ENCODE measurements around the gene ECE2. TPM values are rescaled to one million over a fixed set of nuclear protein-coding genes. Genes with fewer than 3 reads are reported as not detected.
"Not testable (repeated sequence)": the region's sequence is repeated elsewhere in the genome, so short reads cannot be mapped to it uniquely, and the experiment has no call there.

The ECE2 gene
- total RNA-seq, 2 donors from 2014 or later = not detected

GRCh38 chr3:184333190-184333589, 57.4 kb downstream of the ECE2 start:
- Mint-ChIP-seq H3K4me3 (peak overlapping the region in 1 of 2 donors; percentile 5), H3K27ac (peak overlapping the region; percentile 92), H3K27me3 (ENCODE audit: low read depth) (no peaks in the 10 kb centered on the region), H3K36me3 (ENCODE audit: insufficient read depth in 2 of 2) (peaks cover 22 to 34% of the 10 kb centered on the region in 2 donors), H3K4me1 (ENCODE audit: low read depth) (peaks cover 82% of the 10 kb centered on the region), H3K9me3 (no peaks in the 10 kb centered on the region)
- DNase-seq (no peak), ATAC-seq (replicated peaks in 1 of 2) (no peak)

- Mint-ChIP-seq H3K9me3 (no peaks in the 10 kb centered on the region), H3K4me1 (ENCODE audit: low read depth) (peaks cover 80% of the 10 kb centered on the region), H3K27me3 (ENCODE audit: low read depth) (no peaks in the 10 kb centered on the region), H3K36me3 (ENCODE audit: insufficient read depth in 2 of 2) (peaks cover 19 to 31% of the 10 kb centered on the region in 2 donors), H3K27ac (peak overlapping the region; percentile 92), H3K4me3 (peak overlapping the region; percentile 12 to 19)
- DNase-seq (no peak), ATAC-seq (replicated peaks in 1 of 2) (no peak)
Observed at GRCh38 chr3:184333700-184334099, 57.9 kb downstream of the ECE2 start.

DNA sequence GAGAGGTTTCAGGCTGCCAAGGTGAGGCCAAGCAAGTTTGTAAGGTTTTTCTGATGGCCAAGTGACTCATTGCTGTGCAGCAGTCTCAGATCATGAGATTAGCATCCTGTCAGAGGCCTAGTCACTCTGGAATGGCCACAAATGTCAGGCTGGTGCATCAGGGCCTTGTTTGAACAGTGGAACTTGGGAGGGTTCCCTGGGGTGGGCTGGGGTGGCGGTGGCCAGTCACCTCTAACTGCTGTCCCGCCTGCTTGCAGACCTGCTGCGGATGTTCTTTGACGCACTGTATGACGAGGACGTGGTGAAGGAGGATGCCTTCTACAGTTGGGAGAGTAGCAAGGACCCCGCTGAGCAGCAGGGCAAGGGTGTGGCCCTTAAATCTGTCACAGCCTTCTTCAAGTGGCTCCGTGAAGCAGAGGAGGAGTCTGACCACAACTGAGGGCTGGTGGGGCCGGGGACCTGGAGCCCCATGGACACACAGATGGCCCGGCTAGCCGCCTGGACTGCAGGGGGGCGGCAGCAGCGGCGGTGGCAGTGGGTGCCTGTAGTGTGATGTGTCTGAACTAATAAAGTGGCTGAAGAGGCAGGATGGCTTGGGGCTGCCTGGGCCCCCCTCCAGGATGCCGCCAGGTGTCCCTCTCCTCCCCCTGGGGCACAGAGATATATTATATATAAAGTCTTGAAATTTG, 58.8 kb downstream of the ECE2 start:
- H3K36me3 Mint-ChIP-seq (ENCODE audit: insufficient read depth in 2 of 2) = peaks cover 13 to 24% of the 10 kb centered on the region in 2 donors
- H3K27me3 Mint-ChIP-seq (ENCODE audit: low read depth) = no peaks in the 10 kb centered on the region
- DNase-seq = peak; percentile 51 to 68
- H3K4me1 Mint-ChIP-seq (ENCODE audit: low read depth) = peaks cover 73% of the 10 kb centered on the region
- no peaks in the 10 kb centered on the region for H3K9me3 Mint-ChIP-seq
- peak overlapping the region; percentile 92 for H3K27ac Mint-ChIP-seq
- H3K4me3 Mint-ChIP-seq = peak overlapping the region; percentile 30 to 59
- peak; percentile 74 to 75 for ATAC-seq (replicated peaks in 1 of 2)

DNA sequence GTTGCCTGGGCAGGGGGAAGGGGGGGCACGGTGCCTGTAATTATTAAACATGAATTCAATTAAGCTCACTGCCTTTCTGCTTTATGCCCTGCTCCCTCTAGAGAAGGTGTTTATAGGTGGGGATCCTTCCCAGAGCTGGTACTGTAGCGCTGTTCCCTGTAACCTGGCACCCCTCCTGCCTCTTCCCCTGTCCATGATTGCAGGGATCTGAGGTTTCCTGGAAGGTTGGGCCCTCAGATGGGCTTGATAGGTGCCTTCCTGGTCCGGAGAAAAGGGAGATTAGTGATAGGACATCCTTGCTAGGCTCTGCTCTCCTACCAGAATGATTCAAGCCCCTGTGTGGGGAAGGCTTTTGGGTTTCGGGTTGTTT, 59.5 kb downstream of the ECE2 start:
- Mint-ChIP-seq H3K9me3 (no peaks in the 10 kb centered on the region), H3K4me3 (peak overlapping the region; percentile 69 to 90), H3K4me1 (ENCODE audit: low read depth) (peaks cover 69% of the 10 kb centered on the region), H3K27ac (peak overlapping the region; percentile 91), H3K27me3 (ENCODE audit: low read depth) (no peaks in the 10 kb centered on the region), H3K36me3 (ENCODE audit: insufficient read depth in 2 of 2) (peaks cover 12 to 20% of the 10 kb centered on the region in 2 donors)
- no peak for DNase-seq
- ATAC-seq (replicated peaks in 1 of 2) = peak in 1 of 2 donors; percentile 2

- Mint-ChIP-seq H3K27ac (peak overlapping the region; percentile 91), H3K4me3 (peak overlapping the region; percentile 90 to 92), H3K4me1 (ENCODE audit: low read depth) (peaks cover 68% of the 10 kb centered on the region), H3K27me3 (ENCODE audit: low read depth) (no peaks in the 10 kb centered on the region), H3K36me3 (ENCODE audit: insufficient read depth in 2 of 2) (peaks cover 11 to 17% of the 10 kb centered on the region in 2 donors), H3K9me3 (no peaks in the 10 kb centered on the region)
- ATAC-seq (replicated peaks in 1 of 2) (peak; percentile 62 to 63), DNase-seq (peak; percentile 88 to 94)
Observed at GRCh38 chr3:184335661-184336546, 60.1 kb downstream of the ECE2 start.

DNA sequence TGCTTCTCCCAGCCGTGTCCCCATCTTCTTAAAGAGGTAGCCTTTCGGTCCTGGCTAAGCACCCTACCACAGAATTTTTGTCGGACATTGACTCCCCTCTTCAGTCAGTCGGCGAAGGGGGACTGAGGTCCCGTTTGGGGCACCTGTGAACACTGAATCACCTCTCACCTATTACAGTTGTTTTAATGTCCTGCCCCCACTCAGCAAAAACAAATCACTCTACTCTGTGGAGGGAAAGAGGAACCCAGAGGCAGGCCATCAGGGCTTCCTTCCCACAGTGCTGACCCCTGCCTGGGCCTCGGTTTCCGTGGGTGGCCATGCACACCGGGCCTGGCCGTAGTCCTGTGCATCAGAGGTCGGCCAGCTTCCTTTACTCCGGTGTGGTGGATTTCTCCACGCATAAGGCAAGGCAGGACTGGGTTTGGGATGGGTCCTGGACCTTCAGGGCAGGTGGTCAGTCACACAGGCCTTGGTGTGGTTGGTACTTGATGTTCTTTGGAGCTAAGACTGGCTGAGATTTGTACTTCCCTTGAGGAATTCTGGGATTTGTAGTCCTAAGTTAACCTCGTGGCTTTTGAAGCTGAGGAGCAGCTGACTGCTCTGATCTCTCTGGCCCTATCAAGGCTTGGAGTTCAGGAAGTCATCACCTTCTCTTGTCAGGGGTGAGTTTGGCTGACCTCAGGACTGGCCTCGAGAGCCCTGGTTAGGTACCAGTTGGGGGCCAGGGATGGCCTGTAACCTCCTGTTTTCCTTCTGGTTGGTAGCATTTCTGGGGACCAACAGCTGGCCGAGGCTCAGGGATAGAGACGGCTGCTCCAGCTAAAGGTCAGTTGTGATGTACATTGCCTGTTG, 61.0 kb downstream of the ECE2 start:
- Mint-ChIP-seq H3K27me3 (ENCODE audit: low read depth) (no peaks in the 10 kb centered on the region), H3K27ac (peak overlapping the region; percentile 83), H3K4me3 (peak overlapping the region; percentile 90 to 92), H3K4me1 (ENCODE audit: low read depth) (peaks cover 60% of the 10 kb centered on the region), H3K9me3 (no peaks in the 10 kb centered on the region), H3K36me3 (ENCODE audit: insufficient read depth in 2 of 2) (peaks cover 10 to 16% of the 10 kb centered on the region in 2 donors)
- DNase-seq (no peak), ATAC-seq (replicated peaks in 1 of 2) (no peak)

DNA sequence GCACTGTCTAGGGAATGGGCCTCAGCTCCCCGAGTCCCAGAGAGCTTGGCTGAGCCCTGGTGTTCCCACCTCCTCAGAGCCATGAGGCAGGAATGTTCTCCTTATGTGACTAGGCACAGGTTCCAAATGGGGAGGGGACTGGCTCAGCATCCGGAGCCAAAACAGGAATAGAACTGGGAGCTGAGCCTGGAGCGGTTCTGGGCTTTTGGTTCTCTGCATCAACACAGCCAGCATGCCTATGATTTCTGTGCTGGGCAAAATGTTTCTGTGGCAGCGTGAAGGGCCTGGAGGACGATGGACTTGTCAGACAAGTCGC, 61.5 kb downstream of the ECE2 start, which contains the start of gene FAM131A:
TSS of gene FAM131A (plus strand) at position 202 of the 316 bp plus-strand sequence. CDS start at position 233, 31 bp downstream.
- Mint-ChIP-seq H3K27me3 (ENCODE audit: low read depth) (no peaks in the 10 kb centered on the region), H3K4me3 (peak within 1 kb of the TSS; percentile 90 to 92), H3K27ac (peak within 1 kb of the TSS; percentile 83), H3K9me3 (no peaks in the 10 kb centered on the region), H3K36me3 (ENCODE audit: insufficient read depth in 2 of 2) (peaks cover 10 to 13% of the 10 kb centered on the region in 2 donors), H3K4me1 (ENCODE audit: low read depth) (peaks cover 54% of the 10 kb centered on the region)
- DNase-seq (no peak), ATAC-seq (replicated peaks in 1 of 2) (no peak)

DNA sequence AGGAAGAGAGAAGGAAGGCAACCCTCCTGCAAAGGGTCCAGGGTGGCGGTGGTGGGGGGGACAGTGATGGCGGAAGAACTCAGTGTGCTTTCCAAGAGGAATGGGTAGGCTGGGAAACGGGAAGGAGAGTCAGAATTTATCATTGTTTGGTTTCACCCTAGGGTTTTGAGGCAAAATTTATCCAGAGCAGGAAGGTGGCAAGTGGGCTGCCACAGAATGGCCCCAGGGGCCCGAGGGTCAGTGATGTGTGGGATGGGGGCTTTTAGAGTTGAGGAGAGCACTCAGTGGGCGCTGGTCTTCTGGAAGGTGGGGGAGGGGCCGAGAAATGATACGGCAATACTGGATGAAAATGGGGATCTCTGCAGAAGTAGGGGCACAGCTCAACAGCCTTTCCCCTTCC, 62.2 kb downstream of the ECE2 start:
- no peaks in the 10 kb centered on the region for H3K9me3 Mint-ChIP-seq
- peaks cover 6 to 7% of the 10 kb centered on the region in 2 donors for H3K36me3 Mint-ChIP-seq (ENCODE audit: insufficient read depth in 2 of 2)
- DNase-seq = no peak
- H3K27ac Mint-ChIP-seq = peak overlapping the region; percentile 4
- no peaks in the 10 kb centered on the region for H3K27me3 Mint-ChIP-seq (ENCODE audit: low read depth)
- H3K4me1 Mint-ChIP-seq (ENCODE audit: low read depth) = peaks cover 47% of the 10 kb centered on the region
- H3K4me3 Mint-ChIP-seq = peak overlapping the region in 1 of 2 donors; percentile 11
- ATAC-seq (replicated peaks in 1 of 2) = no peak

DNA sequence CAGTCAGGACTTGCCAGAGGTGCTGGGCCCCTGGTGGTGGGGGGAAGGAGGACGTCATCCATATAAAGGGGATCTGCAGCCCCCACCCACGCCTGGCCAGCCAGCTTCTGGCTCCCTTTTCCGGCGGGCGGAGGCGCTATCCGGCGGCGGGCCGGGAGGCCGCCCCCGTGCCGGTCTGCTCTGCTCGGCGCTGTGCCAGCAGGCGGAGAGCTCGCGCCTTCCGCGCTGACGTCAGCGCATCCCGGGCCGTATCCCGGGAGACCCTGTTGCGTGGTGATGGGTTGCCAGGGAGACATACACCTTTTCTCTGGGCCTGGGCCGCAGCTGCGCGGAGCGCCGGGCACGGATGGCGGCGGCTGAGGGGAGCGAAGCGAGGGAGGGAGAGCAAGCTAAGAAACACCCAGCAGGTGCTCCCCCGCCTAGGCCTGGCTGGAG, 62.7 kb downstream of the ECE2 start:
- H3K9me3 Mint-ChIP-seq = no peaks in the 10 kb centered on the region
- H3K27ac Mint-ChIP-seq = no peak overlapping the region
- peak overlapping the region; percentile 13 to 18 for H3K4me3 Mint-ChIP-seq
- peaks cover 3 to 4% of the 10 kb centered on the region in 2 donors for H3K36me3 Mint-ChIP-seq (ENCODE audit: insufficient read depth in 2 of 2)
- DNase-seq = no peak
- peaks cover 42% of the 10 kb centered on the region for H3K4me1 Mint-ChIP-seq (ENCODE audit: low read depth)
- no peaks in the 10 kb centered on the region for H3K27me3 Mint-ChIP-seq (ENCODE audit: low read depth)
- ATAC-seq (replicated peaks in 1 of 2) = no peak

DNA sequence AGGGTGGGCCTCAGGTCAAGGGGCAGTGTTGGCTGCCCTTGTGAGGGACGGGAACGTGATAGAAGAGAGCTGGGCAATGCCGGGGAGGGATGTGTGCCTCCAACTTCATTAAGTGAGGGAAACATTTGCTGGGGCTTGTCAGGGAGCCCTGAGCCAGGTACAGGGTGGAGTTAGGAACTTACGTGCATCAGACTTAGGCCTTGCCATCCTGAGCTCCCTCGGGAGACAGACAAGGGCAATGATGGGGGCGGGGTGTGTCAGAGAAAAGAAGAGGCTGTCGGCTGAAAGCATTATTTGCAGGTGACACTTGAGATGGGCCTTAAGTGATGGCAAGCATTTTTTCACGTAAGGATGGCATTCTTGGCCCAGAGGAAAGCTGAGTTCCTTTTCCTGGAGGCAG, 63.2 kb downstream of the ECE2 start:
- Mint-ChIP-seq H3K4me3 (peak overlapping the region in 1 of 2 donors; percentile 18), H3K27ac (no peak overlapping the region)

GRCh38 chr3:184339451-184340135, 63.8 kb downstream of the ECE2 start:
- ATAC-seq (replicated peaks in 1 of 2); H3K4me3 Mint-ChIP-seq; H3K36me3 Mint-ChIP-seq (ENCODE audit: insufficient read depth in 2 of 2); DNase-seq; H3K27me3 Mint-ChIP-seq (ENCODE audit: low read depth); H3K9me3 Mint-ChIP-seq; H3K27ac Mint-ChIP-seq: not testable (repeated sequence)
- H3K4me1 Mint-ChIP-seq (ENCODE audit: low read depth) = peaks cover 31% of the 10 kb centered on the region

More for the DNA sequence above, 63.2 kb downstream of the ECE2 start:
- H3K9me3 Mint-ChIP-seq = no peaks in the 10 kb centered on the region
- no peak for DNase-seq
- no peaks in the 10 kb centered on the region for H3K27me3 Mint-ChIP-seq (ENCODE audit: low read depth)
- peaks cover 37% of the 10 kb centered on the region for H3K4me1 Mint-ChIP-seq (ENCODE audit: low read depth)
- ATAC-seq (replicated peaks in 1 of 2) = no peak
- H3K36me3 Mint-ChIP-seq (ENCODE audit: insufficient read depth in 2 of 2) = peaks cover 2 to 4% of the 10 kb centered on the region in 2 donors

DNA sequence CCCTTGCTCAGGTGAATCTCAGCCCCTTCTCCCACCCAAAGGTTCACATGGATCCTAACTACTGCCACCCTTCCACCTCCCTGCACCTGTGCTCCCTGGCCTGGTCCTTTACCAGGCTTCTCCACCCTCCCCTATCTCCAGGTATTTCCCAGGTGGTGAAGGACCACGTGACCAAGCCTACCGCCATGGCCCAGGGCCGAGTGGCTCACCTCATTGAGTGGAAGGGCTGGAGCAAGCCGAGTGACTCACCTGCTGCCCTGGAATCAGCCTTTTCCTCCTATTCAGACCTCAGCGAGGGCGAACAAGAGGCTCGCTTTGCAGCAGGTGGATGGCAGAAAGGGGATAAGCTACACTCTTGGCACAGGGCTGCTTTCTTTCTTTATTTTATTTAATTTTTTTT, 66.1 kb downstream of the ECE2 start:
- DNase-seq (no peak), ATAC-seq (replicated peaks in 1 of 2) (no peak)
- no peak overlapping the region for H3K27ac Mint-ChIP-seq
- peaks cover 0 to 1% of the 10 kb centered on the region in 2 donors for H3K36me3 Mint-ChIP-seq (ENCODE audit: insufficient read depth in 2 of 2)
- no peak overlapping the region for H3K4me3 Mint-ChIP-seq
- no peaks in the 10 kb centered on the region for H3K9me3 Mint-ChIP-seq
- H3K4me1 Mint-ChIP-seq (ENCODE audit: low read depth) = peaks cover 15% of the 10 kb centered on the region
- H3K27me3 Mint-ChIP-seq (ENCODE audit: low read depth) = no peaks in the 10 kb centered on the region

Measured in activated T-cell treated with anti-CD3 and anti-CD28 coated beads, Interleukin-2, amount 50 U/mL, for 72 hours (primary cell).